H54 (cell line): ENCODE measurements around the gene ZMYM4.
"Not testable (repeated sequence)": the region's sequence is repeated elsewhere in the genome, so short reads cannot be mapped to it uniquely, and the experiment has no call there.

Source experiments
- DNase-seq: peaks from one replicate; pipeline ENCODE4 v3.0.0; 2011; ENCODE audit warnings: low spot score, mixed read lengths; ENCODE audit not compliant: insufficient read length
- FAIRE-seq: peaks from 3 replicates; lab custom pipeline; 2011; peaks lifted over from hg19 to GRCh38; lab: Jason Lieb, UNC
- POLR2A ChIP-seq: IDR thresholded peaks from 2 replicates; pipeline ENCODE4 v1.6.1; 2011; ENCODE audit warnings: low read depth, mild to moderate bottlenecking, low read length

ZMYM4 gene

GRCh38 chr1:35379317-35380000, 111.0 kb downstream of the ZMYM4 start:
- DNase-seq (no peak), FAIRE-seq (no peak)
- no peak for TF ChIP-seq POLR2A

DNA sequence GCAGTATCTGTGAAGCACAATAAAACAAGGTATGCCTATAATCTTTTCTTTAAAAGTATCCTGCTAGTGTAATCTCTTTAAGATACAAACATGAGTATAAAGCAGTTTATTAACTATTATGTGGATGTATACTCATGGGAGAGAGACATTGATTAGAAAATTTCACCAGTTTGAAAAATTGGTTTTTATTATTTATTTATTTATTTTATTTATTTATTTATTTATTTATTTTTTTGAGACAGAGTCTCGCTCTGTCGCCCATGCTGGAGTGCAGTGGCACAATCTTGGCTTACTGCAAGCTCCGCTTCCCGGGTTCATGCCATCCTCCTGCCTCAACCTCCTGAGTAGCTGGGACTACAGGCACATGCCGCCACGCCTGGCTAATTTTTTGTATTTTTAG, 111.6 kb downstream of the ZMYM4 start:
- DNase-seq, FAIRE-seq: not testable (repeated sequence)

DNA sequence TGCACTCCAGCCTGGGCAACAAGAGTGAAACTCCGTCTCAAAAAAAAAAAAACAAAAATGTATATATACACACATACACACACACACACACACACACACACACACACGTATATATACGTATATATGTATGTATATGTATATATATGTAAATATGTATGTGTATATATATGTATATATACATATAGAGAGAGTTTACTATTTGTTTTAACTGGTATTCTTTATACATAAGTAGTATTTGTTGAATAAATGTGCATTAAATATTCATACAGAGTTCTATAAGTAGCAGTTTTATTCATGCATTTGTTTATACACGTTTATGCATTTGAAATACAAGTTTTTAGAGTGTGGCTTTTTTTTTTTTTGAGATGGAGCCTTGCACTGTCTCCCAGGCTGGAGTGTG, 113.6 kb downstream of the ZMYM4 start:
- no peak for TF ChIP-seq POLR2A
- no peak for DNase-seq
- no peak for FAIRE-seq

DNA sequence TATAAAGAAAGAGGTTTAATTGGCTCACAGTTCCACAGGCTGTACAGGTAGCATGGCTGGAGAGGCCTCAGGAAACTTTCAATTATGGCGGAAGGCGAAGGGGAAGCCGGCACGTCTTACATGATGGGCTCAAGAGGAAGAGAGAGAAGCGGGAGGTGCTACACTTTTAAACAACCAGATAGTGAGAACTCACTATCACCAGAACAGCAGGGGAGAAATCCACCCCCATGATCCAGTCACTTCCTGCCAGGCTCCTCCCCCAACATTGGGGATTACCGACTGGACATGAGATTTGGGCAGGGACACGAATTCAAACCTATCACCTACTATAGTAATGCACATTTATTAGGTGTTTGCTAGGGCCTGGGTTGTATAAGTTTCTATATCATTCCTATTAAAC, 117.8 kb downstream of the ZMYM4 start:
- FAIRE-seq (no peak), DNase-seq (no peak)
- no peak for TF ChIP-seq POLR2A

- no peak for DNase-seq
- no peak for TF ChIP-seq POLR2A
- no peak for FAIRE-seq
These were observed 118.5 kb downstream of the ZMYM4 start for GRCh38 chr1:35386959-35387358.

DNA sequence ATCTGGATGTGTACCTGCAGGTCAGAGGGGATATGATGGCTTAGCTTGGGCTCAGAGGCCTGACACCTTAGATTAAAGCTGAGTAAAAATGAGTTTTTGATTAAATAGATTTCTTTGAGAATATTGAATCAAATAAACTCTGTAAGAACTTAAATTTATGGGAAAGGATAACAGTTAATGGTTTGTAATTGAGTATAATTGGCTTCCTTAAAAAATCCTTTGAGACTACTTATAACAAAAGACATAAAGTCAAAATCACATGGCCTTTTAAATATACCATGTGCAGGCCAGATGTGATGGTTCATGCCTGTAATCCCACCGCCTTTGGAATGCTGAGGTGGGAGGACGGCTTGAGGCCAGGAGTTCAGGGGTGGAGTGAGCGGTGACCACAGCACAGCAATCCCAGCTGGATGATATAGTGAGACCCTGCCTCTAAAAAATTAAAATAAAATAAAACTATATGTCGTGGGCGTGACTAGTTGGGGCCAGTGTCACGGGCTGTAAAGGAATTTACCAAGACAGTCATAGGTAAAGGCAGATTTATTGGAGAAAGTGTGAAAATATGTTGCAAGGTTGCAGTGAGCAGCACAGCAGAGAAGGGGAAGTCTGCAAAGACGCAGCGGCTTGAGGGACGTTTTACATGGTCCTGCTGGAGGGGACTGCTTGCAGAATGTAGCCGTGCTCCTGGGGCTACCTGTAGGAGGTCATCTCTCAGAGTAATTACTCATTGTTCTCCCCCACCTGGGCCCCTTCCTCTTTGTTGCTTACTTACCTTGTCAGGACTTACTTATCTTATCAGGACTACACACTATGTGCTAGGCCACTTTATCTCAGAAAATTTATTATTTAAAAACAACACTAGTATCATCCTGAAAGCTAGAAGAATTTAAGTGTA, 122.3 kb downstream of the ZMYM4 start:
- FAIRE-seq (no peak), DNase-seq (no peak)
- no peak for TF ChIP-seq POLR2A

- TF ChIP-seq POLR2A, result no peak
- peak; percentile 53 for FAIRE-seq
- DNase-seq, result no peak
These were observed 125.9 kb downstream of the ZMYM4 start for GRCh38 chr1:35394386-35394785.

- FAIRE-seq, result no peak
These were observed 130.2 kb downstream of the ZMYM4 start for GRCh38 chr1:35398739-35399138.

GRCh38 chr1:35401049-35401448, 132.5 kb downstream of the ZMYM4 start:
- no peak for DNase-seq
- TF ChIP-seq POLR2A, result no peak
- FAIRE-seq, result no peak

More at GRCh38 chr1:35398739-35399138, 130.2 kb downstream of the ZMYM4 start:
- no peak for DNase-seq
- no peak for TF ChIP-seq POLR2A

DNA sequence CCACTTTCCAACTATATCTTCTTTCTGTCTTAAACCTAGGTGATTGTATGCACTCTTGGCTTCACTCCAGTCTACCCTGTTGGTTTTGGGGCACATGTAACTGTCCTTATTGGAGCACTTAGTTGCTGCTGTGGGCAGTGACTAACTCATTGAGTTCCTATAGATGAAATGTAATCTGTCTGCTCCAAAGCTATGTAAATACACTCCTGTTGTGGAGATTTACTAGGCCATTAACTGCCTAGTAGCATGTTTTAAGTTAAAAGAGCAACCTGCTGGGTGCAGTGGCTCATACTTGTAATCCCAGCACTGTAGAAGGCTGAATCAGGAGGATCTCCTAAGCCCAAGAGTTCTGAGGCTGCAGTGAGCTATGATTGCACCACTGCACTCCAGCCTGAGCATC, 137.6 kb downstream of the ZMYM4 start:
- TF ChIP-seq POLR2A, result no peak
- peak; percentile 6 for FAIRE-seq
- DNase-seq, result no peak

DNA sequence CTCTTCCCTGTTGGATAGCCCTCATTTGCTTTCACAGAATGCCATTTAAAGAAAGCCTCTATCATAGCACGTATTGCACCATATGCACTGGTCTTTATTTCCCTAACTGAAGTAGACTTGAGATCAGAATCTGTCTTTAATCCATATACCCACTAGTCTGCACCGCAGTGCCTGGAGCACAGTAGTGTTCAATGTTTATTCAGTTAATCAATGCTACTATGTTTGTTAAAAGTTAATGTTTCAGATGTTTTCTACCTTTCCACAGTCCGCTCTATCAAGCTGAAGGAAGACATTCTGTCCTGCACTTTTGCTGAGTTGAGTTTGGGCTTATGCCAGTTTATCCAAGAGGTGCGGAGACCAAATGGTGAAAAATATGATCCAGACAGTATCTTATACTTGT, 139.2 kb downstream of the ZMYM4 start:
- DNase-seq, result no peak
- TF ChIP-seq POLR2A, result no peak
- peak; percentile 6 for FAIRE-seq

DNA sequence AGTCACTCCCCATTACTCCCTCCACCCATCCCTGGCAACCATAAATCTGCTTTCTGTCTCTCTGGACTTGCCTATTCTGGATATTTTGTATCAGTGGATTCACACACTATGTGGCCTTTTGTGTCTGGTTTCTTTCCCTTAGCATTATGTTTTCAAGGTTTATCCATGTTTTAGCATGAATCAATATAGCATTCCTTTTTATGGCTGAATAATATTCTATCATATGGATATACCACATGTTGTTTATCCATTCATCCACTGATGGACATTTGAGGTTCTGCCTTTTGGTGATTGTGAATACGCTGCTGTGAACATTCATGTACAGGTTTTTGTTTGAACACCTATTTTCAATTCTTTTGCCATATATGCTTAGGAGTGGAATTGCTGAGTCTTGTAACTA, 140.4 kb downstream of the ZMYM4 start:
- no peak for TF ChIP-seq POLR2A
- peak; percentile 41 for FAIRE-seq
- no peak for DNase-seq

- no peak for FAIRE-seq
- no peak for TF ChIP-seq POLR2A
- no peak for DNase-seq
These were observed 157.6 kb downstream of the ZMYM4 start for GRCh38 chr1:35426097-35426586.

- FAIRE-seq (no peak), DNase-seq (no peak)
- no peak for TF ChIP-seq POLR2A
These were observed 159.9 kb downstream of the ZMYM4 start for GRCh38 chr1:35428360-35428759.
